Stimulated activated CD8-positive, alpha-beta memory T cell treated with anti-CD3 and anti-CD28 coated beads, Interleukin-4, amount 100 ng/mL, for 4 hours (primary cell): ENCODE measurements around the gene GLB1L3.

Experiments used
- DNase-seq, 2 donors: peaks; one replicate each; pipeline ENCODE4 v3.0.0-alpha.2; 2020; ENCODE audit warnings: low read depth in 2 of 2, low spot score in 1 of 2

GLB1L3 gene, protein sequence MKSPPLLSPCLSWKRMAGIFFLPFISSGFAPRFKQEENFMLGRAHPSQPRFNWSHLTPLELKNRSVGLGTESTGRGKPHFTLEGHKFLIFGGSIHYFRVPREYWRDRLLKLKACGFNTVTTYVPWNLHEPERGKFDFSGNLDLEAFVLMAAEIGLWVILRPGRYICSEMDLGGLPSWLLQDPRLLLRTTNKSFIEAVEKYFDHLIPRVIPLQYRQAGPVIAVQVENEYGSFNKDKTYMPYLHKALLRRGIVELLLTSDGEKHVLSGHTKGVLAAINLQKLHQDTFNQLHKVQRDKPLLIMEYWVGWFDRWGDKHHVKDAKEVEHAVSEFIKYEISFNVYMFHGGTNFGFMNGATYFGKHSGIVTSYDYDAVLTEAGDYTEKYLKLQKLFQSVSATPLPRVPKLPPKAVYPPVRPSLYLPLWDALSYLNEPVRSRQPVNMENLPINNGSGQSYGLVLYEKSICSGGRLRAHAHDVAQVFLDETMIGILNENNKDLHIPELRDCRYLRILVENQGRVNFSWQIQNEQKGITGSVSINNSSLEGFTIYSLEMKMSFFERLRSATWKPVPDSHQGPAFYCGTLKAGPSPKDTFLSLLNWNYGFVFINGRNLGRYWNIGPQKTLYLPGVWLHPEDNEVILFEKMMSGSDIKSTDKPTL

DNA sequence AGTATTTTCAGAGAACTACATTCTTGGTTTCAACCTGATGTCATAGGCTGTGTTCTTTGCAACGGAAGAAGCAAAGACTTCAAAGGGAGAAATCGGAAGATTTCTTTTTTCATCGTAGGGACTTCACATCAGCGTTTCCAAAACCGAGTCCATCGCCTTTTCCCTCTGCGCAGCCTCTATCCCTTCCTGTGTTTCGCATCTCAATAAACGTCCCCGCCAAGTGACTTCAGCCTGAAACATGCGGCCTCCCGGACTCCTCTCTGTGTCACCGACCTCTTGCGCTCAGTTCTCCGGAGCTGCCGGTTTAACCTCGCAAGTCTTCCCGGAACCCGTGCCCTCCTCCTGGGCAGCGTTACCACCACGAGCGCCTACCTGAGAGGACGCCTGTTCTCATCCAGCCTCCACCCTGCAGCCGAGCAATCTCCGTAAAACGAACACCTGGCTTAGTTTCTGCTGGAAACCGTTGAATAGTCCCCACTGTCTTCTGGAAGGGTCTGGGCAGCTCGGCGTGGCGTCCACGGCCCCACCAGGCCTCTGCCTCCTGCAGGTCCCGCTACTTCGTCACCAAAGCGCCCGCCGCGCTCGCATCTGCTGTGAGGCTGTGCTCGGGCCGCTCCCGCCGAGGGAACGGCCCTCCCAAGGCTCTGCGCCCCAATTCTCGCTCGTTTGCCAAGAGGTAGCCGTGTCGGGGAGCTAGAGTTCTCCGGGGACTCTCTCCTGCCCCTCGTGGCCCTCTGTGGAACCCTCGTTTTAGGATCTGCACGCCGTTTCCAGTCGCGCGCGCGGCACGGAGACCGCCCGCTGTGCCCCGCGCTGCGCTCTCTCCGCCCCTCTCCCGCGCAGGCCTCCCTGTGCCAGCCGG is at the start of gene GLB1L3:
Gene GLB1L3, plus strand, starts transcription at position 846 of the 862 bp plus-strand sequence. CDS start 362 bp downstream, outside the sequence.
- DNase-seq, result peak; percentile 48 to 49

DNA sequence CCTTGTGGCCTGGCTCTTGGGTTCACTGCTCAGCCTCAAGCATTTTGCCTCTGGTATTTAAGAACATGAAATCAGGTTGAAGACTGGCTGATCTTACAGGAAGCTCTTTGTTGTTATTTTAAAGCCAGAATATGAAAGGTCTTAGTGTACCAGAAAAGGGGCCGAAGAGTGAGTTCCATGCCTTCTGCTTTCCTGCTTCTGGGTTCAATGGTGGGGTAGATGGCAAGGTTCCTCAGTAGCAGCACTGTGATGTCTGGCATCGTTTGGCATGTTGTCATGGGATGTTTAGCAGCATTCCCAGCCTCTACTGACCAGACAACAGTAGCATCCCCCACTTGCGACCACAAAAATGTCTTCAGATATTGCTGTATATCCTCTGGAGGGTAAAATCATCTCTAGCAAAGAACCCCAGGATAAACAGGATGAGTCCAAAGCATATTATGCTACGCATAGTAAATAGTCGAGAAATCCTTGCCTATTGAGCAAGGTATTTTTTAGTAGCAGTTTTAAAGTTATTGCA is 49.3 kb upstream of the GLB1L3 start:
- DNase-seq, result no peak

DNA sequence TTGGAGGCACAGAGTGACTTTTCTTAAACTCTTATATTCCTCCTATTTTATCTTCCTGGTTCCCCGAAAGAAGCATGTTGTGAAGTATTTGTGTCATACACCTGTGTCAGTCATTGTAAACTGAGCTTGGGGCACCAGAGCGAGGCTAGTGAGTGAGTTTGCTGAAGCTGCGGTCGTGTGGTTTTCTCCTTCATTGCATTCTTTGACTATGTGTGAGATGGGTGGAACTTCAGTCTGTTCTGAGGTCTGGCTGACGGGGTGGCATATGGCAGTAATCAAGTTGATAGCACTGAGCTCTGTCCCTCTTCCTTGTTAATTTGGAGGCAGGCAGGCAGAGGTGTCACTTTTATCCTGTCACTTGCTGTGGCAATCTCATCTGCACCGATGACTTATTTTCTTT is 47.6 kb upstream of the GLB1L3 start:
- DNase-seq, result no peak

DNA sequence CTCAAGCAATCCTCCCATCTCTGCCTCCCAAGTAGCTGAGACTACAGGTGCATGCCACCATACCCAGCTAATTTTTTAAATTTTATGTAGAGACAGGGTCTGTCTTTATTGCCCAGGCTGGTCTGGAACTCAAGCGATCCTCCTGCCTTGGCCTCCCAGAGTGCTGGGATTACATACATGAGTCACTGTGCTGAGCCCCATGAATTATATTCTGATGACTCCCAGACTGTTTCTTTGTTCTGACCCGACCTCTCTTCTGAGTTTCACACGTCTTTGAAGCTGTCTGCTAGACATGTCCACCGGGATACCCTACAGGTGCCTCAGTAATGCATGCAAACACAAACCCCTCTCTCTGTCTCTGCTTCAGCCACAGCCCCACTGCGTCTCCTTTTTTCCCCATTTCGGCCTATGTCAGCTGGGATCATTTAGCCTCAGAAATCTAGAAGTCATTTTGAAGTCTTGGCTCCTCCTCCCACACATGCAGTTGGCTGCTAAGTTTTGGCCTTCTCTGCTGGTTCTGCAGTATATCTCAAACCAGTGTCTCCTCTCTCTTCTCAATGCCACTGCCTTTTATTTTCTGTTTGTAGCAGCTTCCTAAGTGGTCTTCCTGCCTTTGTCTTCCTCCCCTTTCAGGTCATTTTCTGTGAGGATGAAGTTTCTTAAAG is 46.9 kb upstream of the GLB1L3 start:
- DNase-seq, result no peak

DNA sequence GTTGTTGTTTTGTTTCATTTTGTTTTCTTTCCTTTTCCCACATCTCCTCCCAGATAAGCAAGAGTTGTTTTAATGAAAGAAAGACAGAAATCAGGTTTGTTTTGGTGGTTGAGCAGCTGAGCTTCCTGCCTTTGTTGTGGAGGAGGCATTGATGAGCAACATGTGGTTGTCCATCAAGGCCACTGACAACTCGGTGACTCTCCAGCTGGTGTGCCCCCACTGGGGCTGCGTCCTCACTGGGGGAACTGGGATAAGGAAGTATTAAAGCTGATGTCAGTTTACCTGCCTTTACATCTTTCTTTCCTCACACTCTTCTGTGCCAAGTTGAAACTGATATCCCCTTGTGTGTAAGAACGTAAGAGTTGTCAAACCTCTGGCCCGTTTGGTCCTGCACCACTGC is 45.8 kb upstream of the GLB1L3 start:
- no peak for DNase-seq

DNA sequence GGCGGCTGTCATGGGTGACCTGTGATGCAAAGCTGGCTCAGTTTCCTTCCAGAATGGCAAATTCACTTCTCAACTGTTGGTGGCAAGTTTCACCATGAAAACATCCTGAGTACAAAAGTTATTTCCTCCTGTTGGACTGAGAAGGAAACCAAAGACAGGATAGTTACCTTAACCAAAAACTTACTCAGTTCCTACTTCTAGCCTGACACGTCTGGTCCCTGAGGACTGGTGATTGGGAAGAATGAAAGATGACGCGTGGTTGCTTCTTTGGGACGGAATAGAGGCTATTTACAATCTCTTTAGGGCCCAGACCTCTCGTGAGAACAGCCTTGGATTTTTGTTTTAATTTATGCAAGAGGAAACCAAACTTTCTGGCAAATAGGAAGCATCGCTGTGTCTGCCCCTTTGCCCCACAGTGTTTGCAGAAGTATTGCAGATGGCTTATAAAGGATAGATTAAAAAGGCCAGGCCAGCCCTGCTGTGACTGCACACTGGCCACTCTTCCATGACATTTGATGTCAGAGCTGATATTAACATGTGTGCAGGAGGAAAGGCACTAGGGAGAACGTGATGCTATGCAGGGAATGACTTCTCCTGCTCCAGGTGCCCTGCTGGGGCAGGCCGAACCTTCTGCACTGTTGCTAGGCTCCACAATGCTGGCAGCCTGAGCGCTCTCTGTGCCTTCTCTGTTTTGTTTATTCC is 44.1 kb upstream of the GLB1L3 start:
- no peak for DNase-seq

DNA sequence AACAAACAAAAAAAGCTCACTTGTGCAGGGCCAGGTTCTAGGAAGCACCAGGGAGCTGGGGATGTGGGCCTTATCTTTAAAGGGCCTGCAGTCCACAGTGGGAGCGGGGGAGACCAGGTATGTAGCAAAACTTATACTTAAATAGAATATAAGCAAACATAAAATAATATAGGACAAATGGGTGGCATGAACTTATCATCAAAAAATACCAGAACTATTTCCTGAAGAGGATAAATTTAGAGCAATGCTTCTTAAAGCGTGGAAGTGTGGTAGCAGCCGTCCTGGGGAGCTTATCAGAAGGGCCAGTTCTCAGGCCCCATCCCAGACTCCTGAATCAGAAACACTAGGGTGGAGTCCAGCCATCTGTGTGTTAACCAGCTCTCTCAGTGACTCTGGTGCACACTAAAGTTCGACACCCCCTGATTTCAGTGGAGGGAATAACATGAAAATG is 42.4 kb upstream of the GLB1L3 start:
- no peak for DNase-seq

DNA sequence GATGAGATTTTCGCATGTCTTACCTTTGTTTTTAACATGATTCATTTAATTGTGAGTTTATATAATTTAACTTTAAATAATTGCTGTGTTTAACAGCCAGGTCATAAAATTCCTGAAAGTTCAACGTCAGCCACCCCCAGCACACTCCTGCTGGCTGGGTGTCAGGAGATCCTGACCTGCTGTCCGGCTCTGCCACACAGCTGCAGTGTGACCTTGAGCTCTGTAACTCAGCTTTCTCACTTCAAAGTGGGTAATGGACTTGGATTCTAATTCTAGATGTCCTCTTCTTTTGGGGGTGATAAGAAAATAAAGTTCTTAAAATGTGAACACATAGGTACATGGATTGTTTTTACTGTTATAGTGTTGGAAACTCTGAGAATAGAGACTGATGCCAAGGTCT is 40.8 kb upstream of the GLB1L3 start:
- DNase-seq, result no peak

DNA sequence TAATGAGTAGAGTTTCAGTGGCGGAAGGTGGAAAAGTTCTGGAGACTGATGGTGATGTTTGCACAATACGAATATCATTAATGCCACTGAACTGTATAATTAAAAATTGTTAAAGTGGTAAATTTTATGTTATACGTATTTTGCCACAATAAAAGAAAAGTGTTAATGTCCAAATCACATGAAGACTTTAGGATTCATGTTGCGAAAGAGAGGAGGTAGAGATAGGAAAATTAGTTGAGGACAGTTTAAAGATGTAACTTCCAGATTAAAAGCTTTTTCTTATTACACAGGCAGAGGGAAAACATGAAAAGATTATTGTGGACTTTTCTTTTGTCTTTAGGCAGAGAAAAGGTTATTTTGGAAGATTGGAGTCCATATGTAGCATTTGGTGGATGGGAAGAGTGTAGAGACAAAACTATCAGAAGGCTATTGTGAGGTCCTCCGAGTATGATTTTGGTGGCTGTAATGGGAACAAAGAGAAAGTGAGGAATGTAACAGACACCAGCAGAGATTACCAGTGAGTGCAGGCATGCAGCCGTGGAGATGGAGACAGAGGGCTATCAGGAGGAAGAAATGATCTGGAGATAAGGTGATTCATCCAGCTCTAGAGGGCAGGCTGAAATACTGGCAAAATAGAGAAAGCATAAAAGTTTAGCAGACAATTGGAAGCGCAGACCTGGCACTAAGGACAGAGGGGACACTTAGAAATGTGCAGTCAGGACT is 39.2 kb upstream of the GLB1L3 start:
- DNase-seq, result no peak

DNA sequence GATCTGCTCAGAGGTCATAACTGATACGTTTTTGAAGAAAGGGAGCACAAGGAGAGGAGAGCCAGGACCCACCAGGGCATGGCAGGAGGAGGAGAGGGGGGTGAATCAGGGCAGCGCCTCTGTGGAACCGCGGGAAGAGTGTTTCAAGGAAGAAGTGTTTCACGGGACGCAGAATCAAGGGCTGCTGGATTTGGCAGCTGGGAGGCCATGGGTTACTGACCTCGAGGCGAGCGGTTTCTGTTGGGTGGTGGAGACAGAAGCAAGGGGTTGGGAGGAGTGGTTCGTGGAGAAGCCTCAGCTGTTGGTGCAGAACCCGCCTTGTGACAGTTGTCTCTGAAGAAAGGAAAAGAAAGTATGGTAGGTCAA is 38.6 kb upstream of the GLB1L3 start:
- no peak for DNase-seq

DNA sequence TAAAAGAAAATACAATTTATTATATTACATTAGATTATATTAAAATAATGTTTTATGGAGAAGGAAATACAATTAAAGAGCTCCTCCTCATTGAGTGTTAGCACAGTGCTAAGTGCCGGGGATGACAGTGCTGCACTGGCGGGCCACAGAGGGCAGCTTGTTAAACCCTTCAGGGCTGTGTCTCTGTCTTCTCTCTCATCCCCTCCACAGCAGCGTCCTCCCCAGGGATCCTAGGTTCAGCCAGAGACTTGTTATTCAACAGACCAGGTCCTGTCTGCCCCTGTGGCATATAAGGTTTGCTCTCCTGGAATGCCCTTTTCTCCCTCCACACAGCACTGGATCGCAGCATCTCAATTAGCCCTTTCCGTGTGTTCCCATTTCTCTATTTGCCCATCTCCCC is 37.2 kb upstream of the GLB1L3 start:
- DNase-seq, result no peak

DNA sequence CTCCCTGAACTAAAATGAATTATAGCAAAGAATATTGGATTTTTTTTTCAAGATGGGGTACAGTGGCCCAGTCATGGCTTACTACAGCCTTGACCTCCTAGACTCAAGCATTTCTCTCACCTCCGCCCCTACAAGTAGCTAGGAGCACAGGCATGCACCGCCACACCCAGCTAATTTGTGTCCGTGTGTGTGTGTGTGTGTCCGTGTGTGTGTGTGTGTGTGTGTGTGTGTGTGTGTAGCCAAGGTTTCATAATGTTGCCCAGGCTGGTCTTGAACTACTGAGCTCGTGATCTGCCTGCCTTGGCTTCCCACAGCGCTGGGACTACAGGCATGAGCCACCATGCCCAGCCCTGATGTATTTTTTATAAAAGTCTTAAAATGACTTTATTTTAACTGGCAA is 35.6 kb upstream of the GLB1L3 start:
- DNase-seq, result no peak

DNA sequence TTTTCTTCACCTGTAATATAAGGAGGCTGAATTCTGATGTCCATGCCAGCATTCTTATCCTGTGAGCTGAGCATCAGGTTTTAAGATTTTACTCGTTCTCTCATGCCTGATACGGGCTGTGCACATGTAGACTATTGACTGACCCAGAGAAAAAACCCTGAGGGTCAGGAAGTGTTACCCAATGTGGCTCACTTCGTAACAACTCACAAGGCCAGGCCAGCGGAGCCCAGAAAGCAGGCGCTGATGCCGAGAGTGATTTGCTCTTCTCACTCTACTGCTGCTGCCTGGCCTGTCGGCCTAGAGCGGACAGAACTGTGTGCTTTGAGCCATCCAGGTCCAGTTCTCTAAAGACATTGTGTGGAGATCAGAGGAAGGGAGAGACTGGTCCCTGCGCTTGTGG is 33.8 kb upstream of the GLB1L3 start:
- no peak for DNase-seq

DNA sequence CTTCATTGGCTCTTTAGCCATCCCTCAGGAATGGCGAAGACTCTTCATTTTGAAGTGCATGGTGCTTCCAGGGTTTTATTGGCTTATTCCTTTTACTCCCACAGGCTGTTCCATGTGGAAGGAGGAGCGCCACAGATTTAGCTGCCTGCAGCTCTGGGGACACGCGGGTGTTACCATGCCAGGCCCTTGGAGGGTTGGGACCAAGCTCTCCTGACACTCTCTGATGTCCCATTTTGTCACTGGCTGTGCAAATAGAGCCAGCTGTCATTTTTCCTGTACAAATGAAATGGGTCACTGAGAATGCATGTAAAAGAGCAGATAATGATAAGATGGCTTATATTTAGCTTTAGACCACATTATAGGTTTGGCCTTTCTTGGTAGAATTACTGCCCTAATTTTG is 32.3 kb upstream of the GLB1L3 start:
- DNase-seq, result no peak

DNA sequence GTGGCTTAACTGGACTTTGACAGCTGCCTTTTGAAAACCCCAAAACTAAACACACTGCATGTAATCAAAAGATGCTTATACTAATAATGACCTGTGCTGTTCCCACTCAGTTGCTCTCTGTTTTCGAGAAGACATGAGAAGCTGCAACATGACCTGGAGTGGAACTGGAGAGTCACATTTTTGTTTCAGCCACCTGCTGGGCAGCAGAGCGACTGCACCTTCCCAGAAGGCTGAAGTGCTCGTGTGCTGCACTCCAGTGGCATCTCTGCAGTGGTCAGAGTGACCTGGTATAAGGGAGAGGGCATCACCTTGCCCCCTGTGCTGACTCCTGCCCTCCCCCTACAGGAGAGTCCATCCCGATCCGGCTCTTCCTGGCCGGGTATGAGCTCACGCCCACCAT is 31.6 kb upstream of the GLB1L3 start:
- DNase-seq, result no peak

DNA sequence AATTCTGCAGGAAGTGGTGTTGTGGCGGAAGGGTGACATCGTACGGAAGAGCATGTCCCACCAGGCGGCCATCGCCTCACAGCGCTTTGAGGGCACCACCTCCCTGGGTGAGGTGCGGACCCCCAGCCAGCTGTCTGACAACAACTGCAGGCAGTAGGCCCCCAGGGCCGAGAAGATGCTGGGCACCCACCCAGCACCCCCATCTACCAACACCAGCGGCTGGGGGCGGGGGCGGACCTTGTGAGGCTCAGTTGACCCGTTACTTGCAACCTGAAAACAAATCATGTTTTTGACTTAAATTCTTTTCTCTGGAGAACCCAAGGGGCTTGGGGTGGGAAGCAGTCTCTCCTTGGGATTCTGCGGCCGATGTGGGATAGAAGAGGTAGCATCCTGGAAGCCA is 30.7 kb upstream of the GLB1L3 start:
- no peak for DNase-seq

DNA sequence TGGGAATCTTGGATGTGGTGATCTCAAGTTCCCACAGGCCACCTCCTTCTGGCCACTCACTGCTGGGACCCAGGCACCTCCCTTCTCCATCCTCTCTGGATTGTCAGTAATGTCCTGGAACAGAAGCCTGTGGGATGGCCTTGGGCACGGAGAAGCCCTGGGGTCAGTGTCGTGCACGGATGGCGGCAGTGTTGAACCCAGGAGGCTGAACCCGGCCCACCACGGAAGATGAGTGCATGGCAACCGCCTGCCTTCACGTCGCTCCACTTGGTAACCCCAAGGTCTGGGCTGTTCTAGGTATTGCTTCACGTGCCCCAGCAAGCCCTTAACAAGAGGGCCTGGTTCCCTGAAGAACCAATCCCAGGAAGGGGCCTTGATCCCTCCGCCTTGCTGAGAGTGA is 30.1 kb upstream of the GLB1L3 start:
- no peak for DNase-seq

DNA sequence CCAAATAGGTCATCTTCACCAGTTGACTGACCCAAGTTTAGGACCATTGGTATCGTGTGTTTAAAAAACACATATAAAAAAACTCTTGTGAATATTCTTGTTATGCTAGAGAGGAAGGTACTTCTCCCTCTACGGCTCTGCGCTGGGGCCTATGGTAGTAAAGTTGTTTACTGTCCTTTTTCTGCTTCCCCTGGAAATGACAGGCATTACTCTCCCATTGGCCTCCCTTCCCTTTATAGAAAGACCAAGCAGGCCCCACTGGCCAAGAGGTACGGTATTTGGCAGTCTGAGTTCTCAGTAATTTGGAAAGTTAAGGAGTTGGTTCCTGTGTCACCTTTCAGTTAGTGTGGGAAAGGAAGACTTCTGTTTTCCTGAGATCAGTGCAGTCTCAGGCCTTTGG is 29.5 kb upstream of the GLB1L3 start:
- no peak for DNase-seq

DNA sequence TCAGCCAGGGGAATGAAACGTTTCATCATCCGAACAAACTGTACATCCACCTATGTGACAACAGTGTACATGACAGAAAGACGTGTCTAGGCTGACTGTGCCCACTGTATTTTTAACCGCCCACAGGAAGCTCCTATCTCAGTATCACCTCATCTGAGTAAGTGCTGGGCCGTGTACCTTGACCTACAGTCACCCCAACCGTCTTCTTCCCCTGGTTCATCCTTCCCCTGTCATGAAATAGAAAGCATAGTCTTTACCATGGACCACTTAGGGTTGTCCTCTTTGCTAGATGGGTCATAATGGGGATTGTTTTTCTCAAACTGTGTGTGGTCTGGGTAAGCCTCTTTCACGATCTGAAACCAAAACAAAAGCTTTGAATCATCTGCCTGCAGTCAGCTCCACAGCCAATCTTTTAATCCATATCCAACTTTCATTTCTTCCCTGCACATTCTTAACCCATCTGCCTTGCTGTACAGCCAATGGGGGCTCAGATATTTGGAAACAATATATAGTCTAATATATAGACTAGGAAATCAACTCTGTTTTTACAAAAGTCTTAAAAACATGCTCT is 27.2 kb upstream of the GLB1L3 start:
- DNase-seq, result no peak
